ENCODE results near the gene WNT8B.

Gene WNT8B

GRCh38 chr10:100519311-100520051 is 56.7 kb downstream of the WNT8B start, which contains the start of gene SEC31B:
Gene SEC31B (minus strand): TSS chr10:100519861. CDS start chr10:100516952, 2,909 bp downstream.
- no peak for DNase-seq (ENCODE audit: low read depth in 2 of 2)

- no peak for DNase-seq (ENCODE audit: low read depth in 2 of 2)
Observed at GRCh38 chr10:100520811-100521210, 58.0 kb downstream of the WNT8B start.

- no peak for DNase-seq (ENCODE audit: low read depth in 2 of 2)
Observed at GRCh38 chr10:100522107-100522801, 59.4 kb downstream of the WNT8B start.

- DNase-seq (ENCODE audit: low read depth in 2 of 2), result no peak
Observed at GRCh38 chr10:100522945-100523344, 60.1 kb downstream of the WNT8B start.

- DNase-seq (ENCODE audit: low read depth in 2 of 2), result no peak
Observed at GRCh38 chr10:100524206-100524605, 61.4 kb downstream of the WNT8B start.

GRCh38 chr10:100524638-100525037 is 61.8 kb downstream of the WNT8B start:
- DNase-seq (ENCODE audit: low read depth in 2 of 2), result no peak

- no peak for DNase-seq (ENCODE audit: low read depth in 2 of 2)
Observed at GRCh38 chr10:100528123-100528886, 65.5 kb downstream of the WNT8B start.

- DNase-seq (ENCODE audit: low read depth in 2 of 2), result no peak
Observed at GRCh38 chr10:100528921-100529474, 66.2 kb downstream of the WNT8B start.

- DNase-seq (ENCODE audit: low read depth in 2 of 2), result peak; percentile 76 to 85
Observed at GRCh38 chr10:100529475-100530298, 66.9 kb downstream of the WNT8B start, which contains the start of gene NDUFB8. Gene NDUFB8 (minus strand): TSS chr10:100529871. CDS start chr10:100529851, 20 bp downstream.

GRCh38 chr10:100531761-100532160 is 69.0 kb downstream of the WNT8B start:
- DNase-seq (ENCODE audit: low read depth in 2 of 2), result no peak

Data from stimulated activated CD4-positive, alpha-beta T cell treated with anti-CD3 and anti-CD28 coated beads, Interleukin-15, amount 100 ng/mL, for 48 hours (primary cell).